K562 (cell line): Measurements from ENCODE around the gene SEC31A. TPM values are rescaled to one million over a fixed set of nuclear protein-coding genes. Genes with fewer than 3 reads are reported as not detected.
A peak's percentile ranks its signal among the peaks of the same experiment; 100 is the strongest.

Experiments
- BCL6 ChIP-seq: fragments of 250-450 bp; sonication (Bioruptor Pico); IDR thresholded peaks from 2 replicates; pipeline ENCODE4 v1.4.0; 2020
- CBFA2T3 ChIP-seq: fragments of 450-650 bp; IDR thresholded peaks from 2 replicates; pipeline ENCODE4 v1.6.1; 2017
- CHD4 ChIP-seq: fragments of 200-600 bp; sonication (generic); IDR thresholded peaks from 3 replicates; pipeline ENCODE4 v1.6.1; 2012; ENCODE audit warnings: low read depth, mild to moderate bottlenecking, mixed read lengths, low read length, inconsistent platforms; ENCODE audit not compliant: insufficient read depth, insufficient replicate concordance, poor library complexity, severe bottlenecking
- CLOCK ChIP-seq: fragments of 250-450 bp; sonication (Bioruptor Pico); IDR thresholded peaks from 2 replicates; pipeline ENCODE4 v1.4.0; 2020; ENCODE audit warnings: mild to moderate bottlenecking, moderate library complexity, borderline replicate concordance
- MECOM ChIP-seq: fragments of 250-450 bp; sonication (Bioruptor Pico); IDR thresholded peaks from 2 replicates; pipeline ENCODE4 v1.8.0; 2022; ENCODE audit warnings: inconsistent platforms
- PHF8 ChIP-seq: fragments of 200-600 bp; sonication (generic); IDR thresholded peaks from 2 replicates; pipeline ENCODE4 v1.6.1; 2012; ENCODE audit warnings: mixed run types, mild to moderate bottlenecking, inconsistent platforms, low read length, moderate library complexity, borderline replicate concordance
- RAD51 ChIP-seq: fragments of 450-650 bp; IDR thresholded peaks from 2 replicates; pipeline ENCODE4 v1.7.1; 2016; ENCODE audit warnings: low read depth, mild to moderate bottlenecking, borderline replicate concordance
- RBBP5 ChIP-seq: fragments of 200-600 bp; sonication (generic); IDR thresholded peaks from 2 replicates; pipeline ENCODE4 v1.6.1; 2012; ENCODE audit warnings: borderline replicate concordance, mild to moderate bottlenecking, low read length, control low read depth, inconsistent platforms; ENCODE audit not compliant: insufficient read depth, poor library complexity, severe bottlenecking
- RBFOX2 ChIP-seq: fragments of 200-400 bp; formaldehyde crosslinking; IDR thresholded peaks from 2 replicates; pipeline ENCODE4 v1.6.1; 2017; ENCODE audit warnings: low read depth, mild to moderate bottlenecking, low read length, moderate library complexity
- ZBTB7A ChIP-seq: IDR thresholded peaks from 2 replicates; pipeline ENCODE4 v1.6.1; 2011; ENCODE audit warnings: low read depth, mild to moderate bottlenecking, low read length, moderate library complexity, borderline replicate concordance; ENCODE audit not compliant: control insufficient read depth
- ZNF23 ChIP-seq: fragments of 250-450 bp; sonication (Bioruptor Pico); IDR thresholded peaks from 2 replicates; pipeline ENCODE4 v1.4.0; 2020; ENCODE audit warnings: mild to moderate bottlenecking
- ZNF395 ChIP-seq: fragments of 200-800 bp; sonication (Bioruptor generic); IDR thresholded peaks from 2 replicates; pipeline ENCODE4 v1.6.1; 2017; ENCODE audit warnings: missing genetic modification characterization, missing compliant biosample characterization
- polyA plus RNA-seq, 8 experiments: library from polyadenylated mRNA; depleted of rRNA in 4 of 8; stranded (reverse) in 5 of 8; unstranded in 3 of 8; fragments of >200 nt; fragmentation: Nextera tagmentation in 2 of 8; fragmentation: Illumina TruSeq in 1 of 8; extraction: Ambion mirVana in 2 of 8; extraction: Trizol in 1 of 8; gene quantifications; 2 replicates each; pipeline versions ENCODE4 v1.2.1 to v1.2.3, GENCODE V29; 2011 to 2014; ENCODE audit warnings: inconsistent platforms in 1 of 8, missing spikeins in 1 of 8
- total RNA-seq, 7 experiments: library from RNA; depleted of rRNA in 6 of 7; stranded (reverse); fragments of >200 nt in 6 of 7; fragmentation: Illumina TruSeq in 2 of 7; extraction: Trizol in 2 of 7; gene quantifications; 2 replicates each; pipeline versions ENCODE4 v1.2.1 to v1.2.3, GENCODE V29; 2011 to 2021; ENCODE audit warnings: low replicate concordance in 1 of 7
- TF ChIP-seq, protein P1 (sequence below): sonication (generic); formaldehyde crosslinking; IDR thresholded peaks from 2 replicates; pipeline ENCODE4 v1.8.1; 2023; ENCODE audit warnings: mild to moderate bottlenecking, missing genetic modification reagents
- TF ChIP-seq, protein P2 (sequence below): fragments of 450-650 bp; IDR thresholded peaks from 2 replicates; pipeline ENCODE4 v1.6.1; 2016; ENCODE audit warnings: borderline replicate concordance
- TF ChIP-seq, protein P3 (sequence below): fragments of 450-650 bp; formaldehyde crosslinking; IDR thresholded peaks from 2 replicates; pipeline ENCODE4 v1.4.0; 2020; ENCODE audit warnings: mild to moderate bottlenecking, moderate library complexity

SEC31A gene
- total and polyA plus RNA-seq, 9 of the 15 experiments (the other 6 are each of a cell fraction or from before 2014, with no cell fraction given): 78.9 to 241 (median 173) TPM

DNA sequence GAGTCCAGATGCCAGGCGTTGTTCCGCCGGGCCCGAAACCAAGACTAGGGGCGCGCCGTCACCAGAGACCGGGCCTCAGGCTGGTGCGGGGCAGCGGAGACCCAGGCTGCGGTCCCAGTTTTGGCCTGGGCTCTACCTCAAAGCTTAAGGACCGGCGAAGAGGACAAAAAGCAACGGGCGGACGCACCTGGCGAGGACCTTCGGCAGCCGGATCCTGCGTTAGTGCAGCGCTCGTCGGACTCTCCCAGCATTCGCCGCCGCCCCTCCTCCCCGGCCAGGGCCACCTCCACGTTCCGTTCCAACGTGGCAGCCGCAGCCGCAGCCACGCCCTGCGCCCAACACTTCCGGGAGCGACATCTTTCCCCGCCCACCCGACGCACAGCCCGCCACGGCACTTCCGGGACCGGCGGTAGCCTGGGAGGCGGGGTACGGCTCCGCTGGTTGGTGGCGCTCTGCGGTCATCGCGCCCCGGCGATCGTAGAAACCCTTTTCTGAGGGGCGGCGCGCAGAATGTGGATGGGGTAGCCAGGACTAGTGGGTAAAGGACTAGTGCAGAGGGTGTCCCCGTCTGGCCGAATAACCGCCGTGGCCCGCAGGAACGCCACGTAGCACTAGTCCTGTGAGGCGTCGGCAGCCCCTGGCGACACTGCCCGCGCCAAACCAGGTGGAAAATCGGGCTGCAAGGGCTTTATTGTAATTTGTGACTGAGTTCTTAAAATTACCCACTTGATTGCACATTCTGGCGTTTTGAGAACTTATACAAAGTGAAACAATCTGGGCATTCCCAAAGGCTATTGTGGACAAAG lies at the start of gene SEC31A (continued):
- TF ChIP-seq RBBP5 (peak; percentile 84), BCL6 (CRISPR knock-in tag) (no peak), CBFA2T3 (no peak), MECOM (CRISPR knock-in tag) (no peak), RAD51 (no peak), PHF8 (peak; percentile 99), ZNF23 (CRISPR knock-in tag) (no peak), ZNF395 (0 out of 2 replicates have a peak, but pooled peaks have one; percentile 50), RBFOX2 (peak; percentile 99), ZBTB7A (peak; percentile 80), CHD4 (no peak), CLOCK (CRISPR knock-in tag) (no peak)
- TF ChIP-seq, protein P1, sequence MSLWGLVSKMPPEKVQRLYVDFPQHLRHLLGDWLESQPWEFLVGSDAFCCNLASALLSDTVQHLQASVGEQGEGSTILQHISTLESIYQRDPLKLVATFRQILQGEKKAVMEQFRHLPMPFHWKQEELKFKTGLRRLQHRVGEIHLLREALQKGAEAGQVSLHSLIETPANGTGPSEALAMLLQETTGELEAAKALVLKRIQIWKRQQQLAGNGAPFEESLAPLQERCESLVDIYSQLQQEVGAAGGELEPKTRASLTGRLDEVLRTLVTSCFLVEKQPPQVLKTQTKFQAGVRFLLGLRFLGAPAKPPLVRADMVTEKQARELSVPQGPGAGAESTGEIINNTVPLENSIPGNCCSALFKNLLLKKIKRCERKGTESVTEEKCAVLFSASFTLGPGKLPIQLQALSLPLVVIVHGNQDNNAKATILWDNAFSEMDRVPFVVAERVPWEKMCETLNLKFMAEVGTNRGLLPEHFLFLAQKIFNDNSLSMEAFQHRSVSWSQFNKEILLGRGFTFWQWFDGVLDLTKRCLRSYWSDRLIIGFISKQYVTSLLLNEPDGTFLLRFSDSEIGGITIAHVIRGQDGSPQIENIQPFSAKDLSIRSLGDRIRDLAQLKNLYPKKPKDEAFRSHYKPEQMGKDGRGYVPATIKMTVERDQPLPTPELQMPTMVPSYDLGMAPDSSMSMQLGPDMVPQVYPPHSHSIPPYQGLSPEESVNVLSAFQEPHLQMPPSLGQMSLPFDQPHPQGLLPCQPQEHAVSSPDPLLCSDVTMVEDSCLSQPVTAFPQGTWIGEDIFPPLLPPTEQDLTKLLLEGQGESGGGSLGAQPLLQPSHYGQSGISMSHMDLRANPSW (CRISPR knock-in tag): peak; percentile 70; the same call in 1 of the 2 replicates
- TF ChIP-seq, protein P2, sequence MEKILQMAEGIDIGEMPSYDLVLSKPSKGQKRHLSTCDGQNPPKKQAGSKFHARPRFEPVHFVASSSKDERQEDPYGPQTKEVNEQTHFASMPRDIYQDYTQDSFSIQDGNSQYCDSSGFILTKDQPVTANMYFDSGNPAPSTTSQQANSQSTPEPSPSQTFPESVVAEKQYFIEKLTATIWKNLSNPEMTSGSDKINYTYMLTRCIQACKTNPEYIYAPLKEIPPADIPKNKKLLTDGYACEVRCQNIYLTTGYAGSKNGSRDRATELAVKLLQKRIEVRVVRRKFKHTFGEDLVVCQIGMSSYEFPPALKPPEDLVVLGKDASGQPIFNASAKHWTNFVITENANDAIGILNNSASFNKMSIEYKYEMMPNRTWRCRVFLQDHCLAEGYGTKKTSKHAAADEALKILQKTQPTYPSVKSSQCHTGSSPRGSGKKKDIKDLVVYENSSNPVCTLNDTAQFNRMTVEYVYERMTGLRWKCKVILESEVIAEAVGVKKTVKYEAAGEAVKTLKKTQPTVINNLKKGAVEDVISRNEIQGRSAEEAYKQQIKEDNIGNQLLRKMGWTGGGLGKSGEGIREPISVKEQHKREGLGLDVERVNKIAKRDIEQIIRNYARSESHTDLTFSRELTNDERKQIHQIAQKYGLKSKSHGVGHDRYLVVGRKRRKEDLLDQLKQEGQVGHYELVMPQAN: no peak; the same call in 1 of the 2 replicates
- TF ChIP-seq, protein P3, sequence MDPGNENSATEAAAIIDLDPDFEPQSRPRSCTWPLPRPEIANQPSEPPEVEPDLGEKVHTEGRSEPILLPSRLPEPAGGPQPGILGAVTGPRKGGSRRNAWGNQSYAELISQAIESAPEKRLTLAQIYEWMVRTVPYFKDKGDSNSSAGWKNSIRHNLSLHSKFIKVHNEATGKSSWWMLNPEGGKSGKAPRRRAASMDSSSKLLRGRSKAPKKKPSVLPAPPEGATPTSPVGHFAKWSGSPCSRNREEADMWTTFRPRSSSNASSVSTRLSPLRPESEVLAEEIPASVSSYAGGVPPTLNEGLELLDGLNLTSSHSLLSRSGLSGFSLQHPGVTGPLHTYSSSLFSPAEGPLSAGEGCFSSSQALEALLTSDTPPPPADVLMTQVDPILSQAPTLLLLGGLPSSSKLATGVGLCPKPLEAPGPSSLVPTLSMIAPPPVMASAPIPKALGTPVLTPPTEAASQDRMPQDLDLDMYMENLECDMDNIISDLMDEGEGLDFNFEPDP (CRISPR knock-in tag): 0 out of 2 replicates have a peak, but pooled peaks have one; percentile 25
